ENCODE results near the gene ATP12A.
"Not testable (repeated sequence)": the region's sequence is repeated elsewhere in the genome, so short reads cannot be mapped to it uniquely, and the experiment has no call there.

ATP12A gene

GRCh38 chr13:24730873-24731567 is 50.8 kb downstream of the ATP12A start:
- not testable (repeated sequence) for DNase-seq (ENCODE audit: low read depth)

GRCh38 chr13:24734950-24735349 is 54.7 kb downstream of the ATP12A start:
- DNase-seq (ENCODE audit: low read depth): no peak

- no peak for DNase-seq (ENCODE audit: low read depth)
Measured at GRCh38 chr13:24737042-24737441, 56.8 kb downstream of the ATP12A start.

GRCh38 chr13:24738366-24738847 is 58.2 kb downstream of the ATP12A start:
- no peak for DNase-seq (ENCODE audit: low read depth)

GRCh38 chr13:24740014-24740890 is 60.0 kb downstream of the ATP12A start:
- DNase-seq (ENCODE audit: low read depth): no peak

GRCh38 chr13:24741016-24741662 is 60.9 kb downstream of the ATP12A start:
- DNase-seq (ENCODE audit: low read depth): no peak

- no peak for DNase-seq (ENCODE audit: low read depth)
Measured at GRCh38 chr13:24741791-24742190, 61.6 kb downstream of the ATP12A start.

GRCh38 chr13:24742294-24742693 is 62.1 kb downstream of the ATP12A start:
- DNase-seq (ENCODE audit: low read depth): no peak

GRCh38 chr13:24742977-24743376 is 62.8 kb downstream of the ATP12A start:
- DNase-seq (ENCODE audit: low read depth): no peak

GRCh38 chr13:24744247-24744646 is 64.0 kb downstream of the ATP12A start:
- no peak for DNase-seq (ENCODE audit: low read depth)

GRCh38 chr13:24745516-24745860 is 65.3 kb downstream of the ATP12A start:
- no peak for DNase-seq (ENCODE audit: low read depth)

- DNase-seq (ENCODE audit: low read depth): no peak
Measured at GRCh38 chr13:24745861-24746617, 65.8 kb downstream of the ATP12A start.

GRCh38 chr13:24746618-24747247 is 66.5 kb downstream of the ATP12A start:
- no peak for DNase-seq (ENCODE audit: low read depth)

- no peak for DNase-seq (ENCODE audit: low read depth)
Measured at GRCh38 chr13:24747248-24748060, 67.2 kb downstream of the ATP12A start.

- DNase-seq (ENCODE audit: low read depth): no peak
Measured at GRCh38 chr13:24748061-24748400, 67.8 kb downstream of the ATP12A start.

GRCh38 chr13:24759197-24759596 is 79.0 kb downstream of the ATP12A start:
- no peak for DNase-seq (ENCODE audit: low read depth)

Data from T follicular helper cell (primary cell).